HepG2 (cell line): ENCODE data around the gene TCERG1L. TPM values are rescaled to one million over a fixed set of nuclear protein-coding genes. Genes with fewer than 3 reads are reported as not detected.

Experiments
- ATAC-seq: fragments of 200-7000 bp; cut with Tn5 transposase; 3 replicates; pipeline ENCODE4 v1.9.1; 2020; ENCODE audit warnings: mild to moderate bottlenecking, moderate library complexity
- BruUV-seq: library from RNA; stranded (reverse); fragments of 400-500 nt; replicated peaks from 2 replicates; lab custom pipeline; 2021; lab: Mats Ljungman, UMichigan
- CTCF ChIA-PET: fragments of 300-600 bp; formaldehyde crosslinking; extraction: SDS; loops from one replicate; lab custom pipeline; 2021; ENCODE audit warnings: low total read pairs, inconsistent platforms, low intra/inter-chr PET ratio; lab: Yijun Ruan, JAX
- POLR2A ChIA-PET: fragments of 350-600 bp; sonication (Branson Sonifier 250); formaldehyde crosslinking; loops from one replicate; lab custom pipeline; 2020; ENCODE audit warnings: antibody characterized with exemption, inconsistent platforms; lab: Yijun Ruan, JAX
- DNase-seq: peaks from one replicate; pipeline ENCODE4 v3.0.0-alpha.2; 2015; ENCODE audit warnings: low spot score
- FAIRE-seq: peaks from 3 replicates; lab custom pipeline; 2011; peaks lifted over from hg19 to GRCh38; lab: Jason Lieb, UNC
- H2AFZ ChIP-seq: one replicate; pipeline ENCODE4 v1.6.1; 2011; ENCODE audit warnings: low read length, inconsistent platforms
- H3K27ac ChIP-seq: fragments of 300-600 bp; 3 replicates; pipeline ENCODE4 v1.8.0; 2011; ENCODE audit warnings: mixed run types, mild to moderate bottlenecking, mixed read lengths, low read length, inconsistent platforms; ENCODE audit not compliant: insufficient read depth; ENCODE audit errors: extremely low read length
- H3K27me3 ChIP-seq, 2 experiments: fragments of 200-600 bp in 1 of 2; 2 replicates in 1 of 2; 3 replicates in 1 of 2; pipeline versions ENCODE4 v1.6.0 to v1.8.0; 2011; ENCODE audit warnings: low read length in 2 of 2, mild to moderate bottlenecking in 2 of 2, moderate library complexity in 2 of 2, inconsistent platforms in 1 of 2; ENCODE audit not compliant: insufficient read depth in 2 of 2, control insufficient read depth in 1 of 2
- H3K36me3 ChIP-seq, 2 experiments: fragments of 200-600 bp in 1 of 2; replicated peaks in 1 of 2; 2 replicates in 1 of 2; 3 replicates in 1 of 2; pipeline versions ENCODE4 v1.5.1 to v1.8.0; 2011; ENCODE audit warnings: low read length in 2 of 2, inconsistent platforms in 1 of 2; ENCODE audit not compliant: insufficient read depth in 2 of 2, control insufficient read depth in 1 of 2
- H3K4me1 ChIP-seq: 2 replicates; pipeline ENCODE4 v1.5.1; 2012; ENCODE audit warnings: low read length, inconsistent platforms; ENCODE audit not compliant: insufficient read depth
- H3K4me2 ChIP-seq: 2 replicates; pipeline ENCODE4 v1.6.0; 2011; ENCODE audit warnings: low read depth, low read length, inconsistent platforms
- H3K4me3 ChIP-seq, 3 experiments: fragments of 200-600 bp in 1 of 3; sonication (generic), shearing (Covaris generic) in 1 of 3; replicated peaks in 1 of 3; 2 replicates each; pipeline ENCODE4 v1.5.1; 2011 to 2016; ENCODE audit warnings: low read length in 3 of 3, inconsistent platforms in 2 of 3, low read depth in 2 of 3, mild to moderate bottlenecking in 2 of 3, control low read depth in 1 of 3, mixed read lengths in 1 of 3; ENCODE audit not compliant: insufficient read depth in 1 of 3
- H3K79me2 ChIP-seq: one replicate; pipeline ENCODE4 v1.6.1; 2011; ENCODE audit warnings: low read length, inconsistent platforms; ENCODE audit not compliant: insufficient read depth
- H3K9ac ChIP-seq: 2 replicates; pipeline ENCODE4 v1.6.0; 2011; ENCODE audit warnings: mild to moderate bottlenecking, low read depth, low read length, inconsistent platforms; ENCODE audit not compliant: insufficient read depth
- H3K9me3 ChIP-seq: 2 replicates; pipeline ENCODE4 v1.5.1; 2012; ENCODE audit warnings: mild to moderate bottlenecking, low read length
- H4K20me1 ChIP-seq: 2 replicates; pipeline ENCODE4 v1.6.0; 2011; ENCODE audit warnings: inconsistent platforms, mild to moderate bottlenecking, low read length, moderate library complexity; ENCODE audit not compliant: insufficient read depth
- KDM5B ChIP-seq: sonication (generic); formaldehyde crosslinking; IDR thresholded peaks from 2 replicates; pipeline ENCODE4 v1.4.0; 2020; ENCODE audit warnings: missing genetic modification reagents, mild to moderate bottlenecking, borderline replicate concordance
- MBNL3 ChIP-seq: fragments of 250-450 bp; sonication (Bioruptor Pico); conservative IDR thresholded peaks from 2 replicates; pipeline ENCODE4 v1.8.0; 2022; ENCODE audit warnings: mild to moderate bottlenecking, inconsistent platforms
- NONO ChIP-seq, 2 experiments: fragments of 450-650 bp in 1 of 2; sonication (generic) in 1 of 2; formaldehyde crosslinking in 1 of 2; IDR thresholded peaks in 1 of 2; conservative IDR thresholded peaks in 1 of 2; 2 replicates each; pipeline versions ENCODE4 v1.6.1 to v1.8.0; 2017 to 2022; ENCODE audit warnings: mild to moderate bottlenecking in 1 of 2, missing genetic modification reagents in 1 of 2, moderate library complexity in 1 of 2
- PHF8 ChIP-seq: sonication (generic); formaldehyde crosslinking; IDR thresholded peaks from 2 replicates; pipeline ENCODE4 v1.5.0; 2020; ENCODE audit warnings: missing genetic modification reagents
- RFXAP ChIP-seq: sonication (generic); formaldehyde crosslinking; IDR thresholded peaks from 2 replicates; pipeline ENCODE4 v1.4.0; 2020; ENCODE audit warnings: missing genetic modification reagents, borderline replicate concordance
- ZBTB20 ChIP-seq: sonication (generic); formaldehyde crosslinking; IDR thresholded peaks from 2 replicates; pipeline ENCODE4 v1.8.1; 2023; ENCODE audit warnings: missing genetic modification reagents, low read depth, mild to moderate bottlenecking, borderline replicate concordance
- ZNF101 ChIP-seq: sonication (generic); formaldehyde crosslinking; IDR thresholded peaks from 2 replicates; pipeline ENCODE4 v1.4.0; 2020; ENCODE audit warnings: mild to moderate bottlenecking, low read depth, missing genetic modification reagents, borderline replicate concordance
- ZNF264 ChIP-seq: sonication (generic); formaldehyde crosslinking; IDR thresholded peaks from 2 replicates; pipeline ENCODE4 v1.4.0; 2020; ENCODE audit warnings: missing genetic modification reagents
- ZNF772 ChIP-seq: sonication (generic); formaldehyde crosslinking; IDR thresholded peaks from 2 replicates; pipeline ENCODE4 v1.5.0; 2020; ENCODE audit warnings: mild to moderate bottlenecking, missing genetic modification reagents
- ZNF777 ChIP-seq: sonication (generic); formaldehyde crosslinking; IDR thresholded peaks from 2 replicates; pipeline ENCODE4 v1.4.0; 2020; ENCODE audit warnings: missing genetic modification reagents
- ZNF891 ChIP-seq: sonication (generic); formaldehyde crosslinking; IDR thresholded peaks from 2 replicates; pipeline ENCODE4 v1.5.0; 2020; ENCODE audit warnings: mild to moderate bottlenecking, missing genetic modification reagents
- WGBS: methylation state at CpG from one replicate; pipeline ENCODE4 v1.1.6; 2017; ENCODE audit warnings: low lambda C conversion rate; 5-methylcytosine and 5-hydroxymethylcytosine counted together
- in situ Hi-C: cut with HindIII; loops from 2 replicates; pipeline ENCODE4 v1.10.0; 2017; ENCODE audit warnings: low pct_unique_long_range_greater_than_20kb; ENCODE audit not compliant: extremely low pct_ligation_motif_present
- intact Hi-C: fragments of 100-400 bp; cut with micrococcal nuclease; formaldehyde crosslinking; loops from one replicate; pipeline ENCODE4 v1.10.0; 2022; ENCODE audit not compliant: unreplicated experiment
- polyA plus RNA-seq, 8 experiments: library from polyadenylated mRNA; depleted of rRNA in 3 of 8; stranded (reverse) in 7 of 8; unstranded in 1 of 8; fragments of >200 nt; fragmentation: Illumina TruSeq in 4 of 8; extraction: Trizol in 4 of 8; gene quantifications; 2 replicates each; pipeline versions ENCODE4 v1.2.1 to v1.2.3, GENCODE V29; 2011 to 2016; ENCODE audit warnings: low read depth in 4 of 8, missing spikeins in 1 of 8, mixed read lengths in 1 of 8; ENCODE audit not compliant: insufficient read depth in 1 of 8
- total RNA-seq, 5 experiments: library from RNA; depleted of rRNA; stranded (reverse); fragments of >200 nt; fragmentation: Illumina TruSeq; extraction: Trizol; gene quantifications; 2 replicates each; pipeline ENCODE4 v1.2.3, GENCODE V29; 2016; ENCODE audit warnings: low read depth in 1 of 5
- TF ChIP-seq, protein P1 (sequence below): sonication (generic); formaldehyde crosslinking; IDR thresholded peaks from 2 replicates; pipeline ENCODE4 v1.4.0; 2020; ENCODE audit warnings: missing genetic modification reagents
- TF ChIP-seq, protein P2 (sequence below): sonication (generic); formaldehyde crosslinking; conservative IDR thresholded peaks from 2 replicates; pipeline ENCODE4 v1.8.0; 2022; ENCODE audit warnings: low read depth, missing genetic modification reagents
- TF ChIP-seq, protein P3 (sequence below): sonication (generic); formaldehyde crosslinking; IDR thresholded peaks from 2 replicates; pipeline ENCODE4 v1.4.0; 2020; ENCODE audit warnings: missing genetic modification reagents
- TF ChIP-seq, protein P4 (sequence below): IDR thresholded peaks from 2 replicates; pipeline ENCODE4 v1.6.1; 2016

TCERG1L gene
- total and polyA plus RNA-seq, 2 of the 13 experiments (the other 11 are each of a cell fraction or from before 2014, with no cell fraction given), result not detected

DNA sequence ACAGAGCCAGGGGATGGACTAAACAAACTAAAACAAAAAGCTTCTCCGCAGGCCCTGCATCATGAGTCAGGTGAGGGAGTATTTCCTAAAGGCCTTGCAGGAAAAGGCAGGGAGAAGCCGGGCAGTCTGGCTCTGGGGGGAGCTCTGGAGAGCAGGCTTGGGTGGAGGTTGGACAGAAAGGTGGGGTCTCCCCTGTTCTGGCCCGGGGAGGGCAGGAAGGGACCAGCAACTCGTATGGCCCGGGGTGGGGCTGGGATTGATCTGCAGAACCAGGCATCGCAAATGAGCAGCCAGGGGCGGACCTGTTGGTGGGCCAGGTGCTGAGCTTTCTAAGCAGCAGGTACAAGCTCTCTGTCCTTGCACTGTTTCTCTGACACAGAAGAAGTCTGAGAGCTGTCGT is 235.2 kb downstream of the TCERG1L start:
- Histone ChIP-seq H3K9me3 (no peaks in the 10 kb centered on the region), H3K9ac (no peak overlapping the region), H3K4me3 (no peak overlapping the region), H3K4me2 (no peak overlapping the region), H3K27ac (no peak overlapping the region), H3K4me1 (no peaks in the 10 kb centered on the region), H4K20me1 (no peaks in the 10 kb centered on the region), H2AFZ (no peak overlapping the region), H3K27me3 (peaks cover 3 to 35% of the 10 kb centered on the region in 2 experiments; a peak in 2 of 5 replicates), H3K36me3 (no peaks in the 10 kb centered on the region), H3K79me2 (no peaks in the 10 kb centered on the region)
- BruUV-seq, result no TSS peak
- no peak for FAIRE-seq
- in situ Hi-C loops, result no loop called here
- TF ChIP-seq MBNL3 (CRISPR knock-in tag) (no peak), ZNF891 (CRISPR knock-in tag) (no peak), ZNF264 (CRISPR knock-in tag) (no peak), RFXAP (no peak), NONO (IDR thresholded peaks at IDR 0.05) (no peak), NONO (CRISPR knock-in tag; conservative IDR thresholded peaks at IDR 0.05) (no peak), ZBTB20 (no peak), PHF8 (CRISPR knock-in tag) (no peak), ZNF777 (CRISPR knock-in tag) (no peak), ZNF101 (CRISPR knock-in tag) (no peak), ZNF772 (CRISPR knock-in tag) (no peak), KDM5B (CRISPR knock-in tag) (no peak)
- TF ChIP-seq, protein P1, sequence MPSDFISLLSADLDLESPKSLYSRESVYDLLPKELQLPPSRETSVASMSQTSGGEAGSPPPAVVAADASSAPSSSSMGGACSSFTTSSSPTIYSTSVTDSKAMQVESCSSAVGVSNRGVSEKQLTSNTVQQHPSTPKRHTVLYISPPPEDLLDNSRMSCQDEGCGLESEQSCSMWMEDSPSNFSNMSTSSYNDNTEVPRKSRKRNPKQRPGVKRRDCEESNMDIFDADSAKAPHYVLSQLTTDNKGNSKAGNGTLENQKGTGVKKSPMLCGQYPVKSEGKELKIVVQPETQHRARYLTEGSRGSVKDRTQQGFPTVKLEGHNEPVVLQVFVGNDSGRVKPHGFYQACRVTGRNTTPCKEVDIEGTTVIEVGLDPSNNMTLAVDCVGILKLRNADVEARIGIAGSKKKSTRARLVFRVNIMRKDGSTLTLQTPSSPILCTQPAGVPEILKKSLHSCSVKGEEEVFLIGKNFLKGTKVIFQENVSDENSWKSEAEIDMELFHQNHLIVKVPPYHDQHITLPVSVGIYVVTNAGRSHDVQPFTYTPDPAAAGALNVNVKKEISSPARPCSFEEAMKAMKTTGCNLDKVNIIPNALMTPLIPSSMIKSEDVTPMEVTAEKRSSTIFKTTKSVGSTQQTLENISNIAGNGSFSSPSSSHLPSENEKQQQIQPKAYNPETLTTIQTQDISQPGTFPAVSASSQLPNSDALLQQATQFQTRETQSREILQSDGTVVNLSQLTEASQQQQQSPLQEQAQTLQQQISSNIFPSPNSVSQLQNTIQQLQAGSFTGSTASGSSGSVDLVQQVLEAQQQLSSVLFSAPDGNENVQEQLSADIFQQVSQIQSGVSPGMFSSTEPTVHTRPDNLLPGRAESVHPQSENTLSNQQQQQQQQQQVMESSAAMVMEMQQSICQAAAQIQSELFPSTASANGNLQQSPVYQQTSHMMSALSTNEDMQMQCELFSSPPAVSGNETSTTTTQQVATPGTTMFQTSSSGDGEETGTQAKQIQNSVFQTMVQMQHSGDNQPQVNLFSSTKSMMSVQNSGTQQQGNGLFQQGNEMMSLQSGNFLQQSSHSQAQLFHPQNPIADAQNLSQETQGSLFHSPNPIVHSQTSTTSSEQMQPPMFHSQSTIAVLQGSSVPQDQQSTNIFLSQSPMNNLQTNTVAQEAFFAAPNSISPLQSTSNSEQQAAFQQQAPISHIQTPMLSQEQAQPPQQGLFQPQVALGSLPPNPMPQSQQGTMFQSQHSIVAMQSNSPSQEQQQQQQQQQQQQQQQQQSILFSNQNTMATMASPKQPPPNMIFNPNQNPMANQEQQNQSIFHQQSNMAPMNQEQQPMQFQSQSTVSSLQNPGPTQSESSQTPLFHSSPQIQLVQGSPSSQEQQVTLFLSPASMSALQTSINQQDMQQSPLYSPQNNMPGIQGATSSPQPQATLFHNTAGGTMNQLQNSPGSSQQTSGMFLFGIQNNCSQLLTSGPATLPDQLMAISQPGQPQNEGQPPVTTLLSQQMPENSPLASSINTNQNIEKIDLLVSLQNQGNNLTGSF (CRISPR knock-in tag), result no peak
- TF ChIP-seq, protein P2, sequence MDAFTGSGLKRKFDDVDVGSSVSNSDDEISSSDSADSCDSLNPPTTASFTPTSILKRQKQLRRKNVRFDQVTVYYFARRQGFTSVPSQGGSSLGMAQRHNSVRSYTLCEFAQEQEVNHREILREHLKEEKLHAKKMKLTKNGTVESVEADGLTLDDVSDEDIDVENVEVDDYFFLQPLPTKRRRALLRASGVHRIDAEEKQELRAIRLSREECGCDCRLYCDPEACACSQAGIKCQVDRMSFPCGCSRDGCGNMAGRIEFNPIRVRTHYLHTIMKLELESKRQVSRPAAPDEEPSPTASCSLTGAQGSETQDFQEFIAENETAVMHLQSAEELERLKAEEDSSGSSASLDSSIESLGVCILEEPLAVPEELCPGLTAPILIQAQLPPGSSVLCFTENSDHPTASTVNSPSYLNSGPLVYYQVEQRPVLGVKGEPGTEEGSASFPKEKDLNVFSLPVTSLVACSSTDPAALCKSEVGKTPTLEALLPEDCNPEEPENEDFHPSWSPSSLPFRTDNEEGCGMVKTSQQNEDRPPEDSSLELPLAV (CRISPR knock-in tag), result no peak
- TF ChIP-seq, protein P3, sequence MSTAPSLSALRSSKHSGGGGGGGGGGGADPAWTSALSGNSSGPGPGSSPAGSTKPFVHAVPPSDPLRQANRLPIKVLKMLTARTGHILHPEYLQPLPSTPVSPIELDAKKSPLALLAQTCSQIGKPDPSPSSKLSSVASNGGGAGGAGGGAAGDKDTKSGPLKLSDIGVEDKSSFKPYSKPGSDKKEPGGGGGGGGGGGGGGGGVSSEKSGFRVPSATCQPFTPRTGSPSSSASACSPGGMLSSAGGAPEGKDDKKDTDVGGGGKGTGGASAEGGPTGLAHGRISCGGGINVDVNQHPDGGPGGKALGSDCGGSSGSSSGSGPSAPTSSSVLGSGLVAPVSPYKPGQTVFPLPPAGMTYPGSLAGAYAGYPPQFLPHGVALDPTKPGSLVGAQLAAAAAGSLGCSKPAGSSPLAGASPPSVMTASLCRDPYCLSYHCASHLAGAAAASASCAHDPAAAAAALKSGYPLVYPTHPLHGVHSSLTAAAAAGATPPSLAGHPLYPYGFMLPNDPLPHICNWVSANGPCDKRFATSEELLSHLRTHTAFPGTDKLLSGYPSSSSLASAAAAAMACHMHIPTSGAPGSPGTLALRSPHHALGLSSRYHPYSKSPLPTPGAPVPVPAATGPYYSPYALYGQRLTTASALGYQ (CRISPR knock-in tag), result no peak
- TF ChIP-seq, protein P4, sequence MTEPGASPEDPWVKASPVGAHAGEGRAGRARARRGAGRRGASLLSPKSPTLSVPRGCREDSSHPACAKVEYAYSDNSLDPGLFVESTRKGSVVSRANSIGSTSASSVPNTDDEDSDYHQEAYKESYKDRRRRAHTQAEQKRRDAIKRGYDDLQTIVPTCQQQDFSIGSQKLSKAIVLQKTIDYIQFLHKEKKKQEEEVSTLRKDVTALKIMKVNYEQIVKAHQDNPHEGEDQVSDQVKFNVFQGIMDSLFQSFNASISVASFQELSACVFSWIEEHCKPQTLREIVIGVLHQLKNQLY (CRISPR knock-in tag), result no peak
- ATAC-seq, result no peak
- POLR2A ChIA-PET, result no interaction called here
- intact Hi-C loops, result no loop called here
- CTCF ChIA-PET, result no interaction called here
- WGBS, result 0% methylated on average over 2 of the region's 8 CpGs
- DNase-seq, result no peak
